ENCODE measurements around the gene SNRPD1. TPM values are rescaled to one million over a fixed set of nuclear protein-coding genes. Genes with fewer than 3 reads are reported as not detected.

The SNRPD1 gene
- total RNA-seq, 1 donor from 2014 or later: 56.5 TPM

DNA sequence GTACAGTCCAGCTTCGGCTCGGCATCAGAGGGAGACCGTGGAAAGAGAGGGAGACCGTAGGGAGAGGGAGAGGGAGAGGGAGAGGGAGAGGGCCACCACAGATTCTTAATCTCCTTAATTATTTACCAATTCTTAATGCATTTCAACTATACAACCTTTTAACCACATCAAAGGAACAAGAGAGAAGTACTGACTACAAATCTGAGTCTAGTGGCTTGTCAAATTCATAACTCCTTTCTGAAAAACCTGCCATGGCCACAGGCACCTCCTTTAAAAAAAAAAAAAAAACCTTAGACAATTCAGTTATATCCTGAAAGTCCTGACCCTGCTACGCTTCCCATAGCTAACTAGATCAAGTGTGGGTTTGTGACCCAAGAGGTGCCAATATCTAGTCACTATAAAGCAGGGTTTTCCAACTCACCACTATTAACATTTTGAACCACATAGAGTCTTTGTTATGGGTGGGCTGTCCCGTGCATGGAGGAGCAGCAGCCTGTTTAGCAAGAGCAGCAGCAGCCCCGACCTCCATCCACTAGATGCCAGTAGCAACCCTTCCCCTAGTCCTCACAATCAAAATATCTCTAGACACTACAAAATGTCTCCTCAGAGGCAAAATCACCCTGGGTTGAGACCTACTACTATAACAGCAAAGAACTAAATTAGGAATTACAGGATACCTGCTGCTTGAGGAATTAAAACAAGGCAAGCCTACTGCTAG is 18.4 kb upstream of the SNRPD1 start:
- Mint-ChIP-seq H3K27ac (ENCODE audit: unreplicated experiment) (peak overlapping the region; percentile 28), H3K4me1 (ENCODE audit: low read depth, unreplicated experiment) (peaks cover 3% of the 10 kb centered on the region), H3K9me3 (ENCODE audit: unreplicated experiment) (peaks cover 10% of the 10 kb centered on the region), H3K4me3 (ENCODE audit: unreplicated experiment) (peak overlapping the region; percentile 20), H3K36me3 (ENCODE audit: unreplicated experiment) (peaks cover 6% of the 10 kb centered on the region), H3K27me3 (ENCODE audit: unreplicated experiment) (no peaks in the 10 kb centered on the region)
- DNase-seq: no peak
- TF ChIP-seq, protein P1, sequence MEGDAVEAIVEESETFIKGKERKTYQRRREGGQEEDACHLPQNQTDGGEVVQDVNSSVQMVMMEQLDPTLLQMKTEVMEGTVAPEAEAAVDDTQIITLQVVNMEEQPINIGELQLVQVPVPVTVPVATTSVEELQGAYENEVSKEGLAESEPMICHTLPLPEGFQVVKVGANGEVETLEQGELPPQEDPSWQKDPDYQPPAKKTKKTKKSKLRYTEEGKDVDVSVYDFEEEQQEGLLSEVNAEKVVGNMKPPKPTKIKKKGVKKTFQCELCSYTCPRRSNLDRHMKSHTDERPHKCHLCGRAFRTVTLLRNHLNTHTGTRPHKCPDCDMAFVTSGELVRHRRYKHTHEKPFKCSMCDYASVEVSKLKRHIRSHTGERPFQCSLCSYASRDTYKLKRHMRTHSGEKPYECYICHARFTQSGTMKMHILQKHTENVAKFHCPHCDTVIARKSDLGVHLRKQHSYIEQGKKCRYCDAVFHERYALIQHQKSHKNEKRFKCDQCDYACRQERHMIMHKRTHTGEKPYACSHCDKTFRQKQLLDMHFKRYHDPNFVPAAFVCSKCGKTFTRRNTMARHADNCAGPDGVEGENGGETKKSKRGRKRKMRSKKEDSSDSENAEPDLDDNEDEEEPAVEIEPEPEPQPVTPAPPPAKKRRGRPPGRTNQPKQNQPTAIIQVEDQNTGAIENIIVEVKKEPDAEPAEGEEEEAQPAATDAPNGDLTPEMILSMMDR (IDR thresholded peaks at IDR 0.05; ENCODE audit: partially characterized antibody, unreplicated experiment): no peak

DNA sequence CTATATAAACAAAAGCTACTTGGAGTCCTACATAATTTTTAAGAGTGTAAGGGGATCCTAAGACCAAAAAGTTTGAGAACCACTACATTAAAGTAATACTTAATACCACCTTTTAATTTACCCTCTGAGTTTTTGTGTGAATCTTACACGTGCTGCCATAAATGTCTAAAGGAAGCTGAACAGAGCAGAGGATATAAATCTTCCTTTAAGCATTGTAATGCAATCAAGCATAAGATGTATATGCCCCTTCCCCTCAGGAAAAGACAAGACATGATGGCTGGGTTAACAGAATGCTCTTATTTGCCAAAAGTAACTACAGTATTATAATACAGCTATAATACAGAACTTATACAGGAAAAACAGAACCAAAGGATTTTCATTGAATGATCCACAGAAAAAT is 14.5 kb upstream of the SNRPD1 start:
- DNase-seq: no peak
- Mint-ChIP-seq H3K36me3 (ENCODE audit: unreplicated experiment) (peaks cover 6% of the 10 kb centered on the region), H3K4me3 (ENCODE audit: unreplicated experiment) (no peak overlapping the region), H3K27me3 (ENCODE audit: unreplicated experiment) (peaks cover 3% of the 10 kb centered on the region), H3K9me3 (ENCODE audit: unreplicated experiment) (peaks cover 16% of the 10 kb centered on the region), H3K4me1 (ENCODE audit: low read depth, unreplicated experiment) (peaks cover 6% of the 10 kb centered on the region), H3K27ac (ENCODE audit: unreplicated experiment) (no peak overlapping the region)
- TF ChIP-seq, protein P1 (IDR thresholded peaks at IDR 0.05; ENCODE audit: partially characterized antibody, unreplicated experiment): no peak

DNA sequence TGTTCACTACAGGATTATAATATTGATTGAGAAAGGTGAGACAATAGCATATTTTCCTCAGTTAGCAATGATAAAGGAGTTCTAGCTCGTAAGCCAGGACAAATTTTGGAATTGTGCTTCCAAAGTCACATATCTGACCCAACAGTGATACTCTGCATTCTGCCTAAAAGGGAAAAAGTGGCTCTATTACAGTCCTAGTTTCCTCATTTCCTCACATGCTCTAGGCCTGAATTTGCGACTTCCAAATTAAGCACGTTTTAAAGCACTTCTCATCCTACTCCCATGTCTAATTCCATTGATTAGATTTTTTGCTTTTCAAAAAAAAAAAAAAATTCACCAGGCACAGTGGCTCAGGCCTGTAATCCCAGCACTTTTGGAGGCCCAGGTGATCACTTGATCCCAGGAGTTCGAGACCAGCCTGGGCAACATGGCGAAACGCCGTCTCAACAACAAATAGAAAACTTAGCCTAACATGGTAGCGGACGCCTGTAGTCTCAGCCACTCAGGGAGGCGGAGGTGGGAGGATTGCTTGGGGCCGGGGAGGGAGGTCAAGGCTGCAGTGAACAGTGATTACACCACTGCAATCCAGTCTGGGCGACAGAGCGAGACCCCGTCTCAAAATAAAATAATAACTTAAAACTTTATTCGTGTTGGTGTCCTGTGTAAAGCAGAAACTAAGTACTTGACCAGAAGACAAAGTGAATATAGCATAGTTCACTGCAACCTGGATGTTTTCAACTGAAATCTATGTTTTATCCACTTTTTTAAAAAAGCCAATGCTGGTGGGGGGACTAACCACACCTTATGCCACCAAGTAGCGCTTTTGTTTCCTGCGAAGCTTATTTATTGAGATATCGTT is 13.2 kb upstream of the SNRPD1 start:
- DNase-seq: no peak
- Mint-ChIP-seq H3K4me1 (ENCODE audit: low read depth, unreplicated experiment) (peaks cover 6% of the 10 kb centered on the region), H3K9me3 (ENCODE audit: unreplicated experiment) (peaks cover 13% of the 10 kb centered on the region)

GRCh38 chr18:21599585-21600525 is 12.3 kb upstream of the SNRPD1 start:
- TF ChIP-seq, protein P1 (IDR thresholded peaks at IDR 0.05; ENCODE audit: partially characterized antibody, unreplicated experiment): no peak
- peak; percentile 67 for DNase-seq
- Mint-ChIP-seq H3K27ac (ENCODE audit: unreplicated experiment) (peak overlapping the region; percentile 98), H3K4me1 (ENCODE audit: low read depth, unreplicated experiment) (peaks cover 6% of the 10 kb centered on the region), H3K4me3 (ENCODE audit: unreplicated experiment) (peak overlapping the region; percentile 99), H3K9me3 (ENCODE audit: unreplicated experiment) (peaks cover 9% of the 10 kb centered on the region), H3K36me3 (ENCODE audit: unreplicated experiment) (no peaks in the 10 kb centered on the region), H3K27me3 (ENCODE audit: unreplicated experiment) (peaks cover 3% of the 10 kb centered on the region)

More for the DNA sequence above, 13.2 kb upstream of the SNRPD1 start:
- TF ChIP-seq, protein P1 (IDR thresholded peaks at IDR 0.05; ENCODE audit: partially characterized antibody, unreplicated experiment): no peak
- Mint-ChIP-seq H3K27ac (ENCODE audit: unreplicated experiment) (peak overlapping the region; percentile 98), H3K27me3 (ENCODE audit: unreplicated experiment) (peaks cover 3% of the 10 kb centered on the region), H3K4me3 (ENCODE audit: unreplicated experiment) (peak overlapping the region; percentile 99), H3K36me3 (ENCODE audit: unreplicated experiment) (peaks cover under 1% of the 10 kb centered on the region)
